Right ventricle myocardium inferior (tissue), 1 donor: ENCODE results near the gene DNASE1L2. TPM values are rescaled to one million over a fixed set of nuclear protein-coding genes. Genes with fewer than 3 reads are reported as not detected.
A peak's percentile ranks its signal among the peaks of the same experiment; 100 is the strongest.
"Not testable (repeated sequence)": the region's sequence is repeated elsewhere in the genome, so short reads cannot be mapped to it uniquely, and the experiment has no call there.

Experiments
- ATAC-seq: fragments of 200-7000 bp; cut with Tn5 transposase; one replicate; pipeline ENCODE4 v1.9.1; 2020; ENCODE audit warnings: mild to moderate bottlenecking, moderate library complexity
- DNase-seq: peaks from one replicate; pipeline ENCODE4 v3.0.0; 2021; ENCODE audit errors: missing footprints
- intact Hi-C: fragments of 100-400 bp; cut with DNase I; formaldehyde crosslinking; loops from one replicate; pipeline ENCODE4 v1.11.0; 2022
- total RNA-seq: library from RNA; stranded (reverse); fragmentation: NEBNext Ultra II Directional; extraction: Animal tissue kit (Norgen Biotek cat#: 25700); gene quantifications from one replicate; pipeline ENCODE4 v1.2.1, GENCODE V29; 2021
- donor health status: DM: no; HTN: yes; CAD: no; lungs with severe emphysema.

The DNASE1L2 gene
- total RNA-seq, 1 donor from 2014 or later, result 0.49 TPM

GRCh38 chr16:2234813-2235170 is 1.5 kb upstream of the DNASE1L2 start:
- intact Hi-C loops, result no loop called here
- ATAC-seq (no peak), DNase-seq (no peak)

- intact Hi-C loops, result no loop called here
- ATAC-seq (no peak), DNase-seq (no peak)
These were observed 1.0 kb upstream of the DNASE1L2 start for GRCh38 chr16:2235234-2235651.

- intact Hi-C loops, result no loop called here
- DNase-seq (no peak), ATAC-seq (no peak)
These were observed 428 bp upstream of the DNASE1L2 start for GRCh38 chr16:2235695-2236336.

GRCh38 chr16:2237102-2237482 is 848 bp downstream of the DNASE1L2 start:
- intact Hi-C loops, result no loop called here
- DNase-seq (no peak), ATAC-seq (no peak)

GRCh38 chr16:2237493-2238149 is 1.4 kb downstream of the DNASE1L2 start:
- intact Hi-C loops, result no loop called here
- ATAC-seq (peak; percentile 37), DNase-seq (peak; percentile 50)

GRCh38 chr16:2238150-2238837 is 2.0 kb downstream of the DNASE1L2 start:
- ATAC-seq, result peak; percentile 11
- DNase-seq, result peak; percentile 25
- intact Hi-C loops, result no loop called here

- peak; percentile 53 for DNase-seq
- intact Hi-C loops, result no loop called here
- no peak for ATAC-seq
These were observed 2.8 kb downstream of the DNASE1L2 start for GRCh38 chr16:2238838-2239675.

GRCh38 chr16:2240331-2240730 is 4.1 kb downstream of the DNASE1L2 start:
- ATAC-seq, DNase-seq, intact Hi-C loops: not testable (repeated sequence)

GRCh38 chr16:2242598-2242997 is 6.4 kb downstream of the DNASE1L2 start:
- ATAC-seq (no peak), DNase-seq (no peak)
- intact Hi-C loops, result no loop called here

- intact Hi-C loops, result no loop called here
- ATAC-seq (no peak), DNase-seq (no peak)
These were observed 6.8 kb downstream of the DNASE1L2 start for GRCh38 chr16:2243031-2243528.

GRCh38 chr16:2243781-2244180 is 7.5 kb downstream of the DNASE1L2 start:
- DNase-seq (no peak), ATAC-seq (no peak)
- intact Hi-C loops, result no loop called here

GRCh38 chr16:2244301-2244700 is 8.1 kb downstream of the DNASE1L2 start:
- DNase-seq (no peak), ATAC-seq (no peak)
- intact Hi-C loops, result no loop called here

GRCh38 chr16:2244926-2245795 is 8.9 kb downstream of the DNASE1L2 start:
- no peak for ATAC-seq
- DNase-seq, result no peak
- intact Hi-C loops, result no loop called here

- no peak for ATAC-seq
- intact Hi-C loops, result no loop called here
- peak; percentile 58 for DNase-seq
These were observed 10.1 kb downstream of the DNASE1L2 start for GRCh38 chr16:2246301-2246885.

GRCh38 chr16:2250652-2251295 is 14.5 kb downstream of the DNASE1L2 start:
- no peak for ATAC-seq
- intact Hi-C loops, result loop anchor here (1.0 to 5.0 kb wide), 4 partner anchors 18 to 93 kb away; partner anchors contain the start of genes MLST8, RNPS1 and TRAF7
- peak; percentile 73 for DNase-seq

- ATAC-seq (peak; percentile 99), DNase-seq (peak; percentile 98)
- intact Hi-C loops, result loop anchor here (1.0 to 5.0 kb wide), 4 partner anchors 17 to 94 kb away; partner anchors contain the start of genes MLST8, RNPS1 and TRAF7
These were observed 15.3 kb downstream of the DNASE1L2 start, which contains the start of gene ECI1 for GRCh38 chr16:2251296-2252111. ECI1 (minus strand) TSS chr16:2251587; CDS start chr16:2251566, 21 bp downstream.
